GM18508 (cell line): ENCODE results near the gene AMZ2.

Experiments
- ATAC-seq: cut with Tn5 transposase; IDR thresholded peaks from one replicate; pipeline ENCODE4 v1.9.1; 2021; ENCODE audit warnings: moderate number of reproducible peaks; ENCODE audit not compliant: insufficient read depth, unreplicated experiment

The AMZ2 gene

GRCh38 chr17:68289936-68290267 lies 42.1 kb downstream of the AMZ2 start:
- ATAC-seq: no peak

- ATAC-seq: no peak
Observed at GRCh38 chr17:68290268-68290954, 42.6 kb downstream of the AMZ2 start.

GRCh38 chr17:68290955-68291835 lies 43.4 kb downstream of the AMZ2 start, which contains the start of the genes ARSG and SLC16A6:
Gene ARSG, plus strand, starts transcription at chr17:68291495. Its CDS starts 15,999 bp downstream, at chr17:68307494.
Gene SLC16A6, minus strand, starts transcription at chr17:68291127. Its CDS starts 12,807 bp downstream, at chr17:68278320.
- no peak for ATAC-seq

DNA sequence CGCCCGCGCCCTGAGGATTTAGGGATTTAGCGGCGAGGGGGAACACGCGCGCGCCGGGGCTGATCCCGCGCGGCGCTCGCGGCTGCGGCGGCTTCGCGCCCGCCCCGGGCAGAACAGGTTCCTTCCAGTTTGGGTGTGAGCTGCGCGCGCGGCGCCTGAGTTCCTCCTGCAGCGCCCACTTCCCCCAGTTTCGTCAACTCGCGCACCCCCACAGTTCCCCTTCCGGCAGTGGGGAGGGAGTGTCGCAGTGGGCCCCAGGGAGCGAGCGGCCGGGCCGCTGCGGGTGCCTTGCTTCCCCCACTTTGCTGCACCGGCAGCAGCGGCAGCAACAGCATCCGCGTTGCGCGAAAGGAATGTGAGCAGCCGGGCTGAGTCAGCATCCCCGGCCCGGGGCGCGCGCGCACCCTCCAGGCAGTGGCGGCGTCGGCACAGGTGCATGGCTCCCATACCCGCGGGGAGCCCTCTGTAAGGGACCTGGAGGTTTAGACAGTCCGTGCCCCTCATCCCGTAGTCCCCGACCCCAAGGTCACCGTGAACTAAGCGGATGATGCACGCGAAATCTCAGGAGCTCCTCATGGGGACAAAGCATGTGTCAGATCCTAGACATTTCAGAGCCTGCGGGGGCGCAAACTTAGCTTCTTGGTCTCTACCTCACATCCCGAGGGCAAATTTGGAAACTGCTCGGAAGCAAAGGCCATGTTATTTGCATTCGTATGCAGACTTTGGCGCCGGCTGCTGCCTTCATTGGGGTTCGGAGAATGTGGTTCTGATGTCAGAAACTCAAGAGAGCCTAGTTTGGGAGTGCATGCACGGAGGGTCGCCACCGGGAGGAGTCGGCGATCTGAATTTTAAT lies 44.2 kb downstream of the AMZ2 start:
- ATAC-seq: no peak

- ATAC-seq: no peak
Observed at GRCh38 chr17:68292689-68293040, 44.8 kb downstream of the AMZ2 start.

GRCh38 chr17:68293490-68294195 lies 45.8 kb downstream of the AMZ2 start:
- ATAC-seq: no peak

DNA sequence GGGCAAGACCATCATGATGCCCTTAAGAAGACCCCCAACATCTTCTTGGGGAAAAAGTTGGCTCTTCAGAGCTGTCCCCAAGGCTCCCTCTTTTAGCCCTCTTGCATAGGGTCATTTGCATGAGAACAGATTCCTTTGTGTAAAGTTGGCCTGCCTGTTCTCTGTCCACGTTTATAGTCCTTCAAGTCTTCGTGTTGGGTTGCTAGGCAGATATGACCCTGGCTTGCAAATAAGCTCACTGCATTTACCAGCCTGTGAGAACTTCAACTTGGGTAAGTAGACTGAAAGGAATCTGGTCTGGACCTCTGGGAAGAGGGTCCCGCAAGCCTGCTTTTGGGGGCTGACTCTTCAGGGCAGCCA lies 46.3 kb downstream of the AMZ2 start:
- no peak for ATAC-seq

- ATAC-seq: no peak
Observed at GRCh38 chr17:68294617-68295016, 46.8 kb downstream of the AMZ2 start.

DNA sequence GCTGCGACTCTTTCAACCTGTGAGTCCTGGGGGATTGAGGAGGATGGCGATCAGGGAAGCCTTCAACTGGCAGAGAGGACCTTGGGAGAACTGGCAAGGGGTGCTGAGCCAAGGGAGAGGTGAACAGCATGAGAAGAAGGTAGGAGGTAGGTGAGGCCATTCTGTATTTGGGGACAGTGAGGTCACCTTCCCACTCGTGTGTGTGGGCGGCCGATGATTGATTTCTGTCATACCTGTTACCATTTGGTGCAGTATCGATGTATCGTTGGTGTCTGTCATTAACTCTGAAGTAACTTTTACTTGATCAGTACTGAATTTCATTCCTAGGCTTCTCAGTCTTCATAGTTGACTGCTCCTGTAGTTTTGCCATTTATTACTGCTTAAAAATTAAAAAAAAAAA lies 47.2 kb downstream of the AMZ2 start:
- ATAC-seq: no peak

DNA sequence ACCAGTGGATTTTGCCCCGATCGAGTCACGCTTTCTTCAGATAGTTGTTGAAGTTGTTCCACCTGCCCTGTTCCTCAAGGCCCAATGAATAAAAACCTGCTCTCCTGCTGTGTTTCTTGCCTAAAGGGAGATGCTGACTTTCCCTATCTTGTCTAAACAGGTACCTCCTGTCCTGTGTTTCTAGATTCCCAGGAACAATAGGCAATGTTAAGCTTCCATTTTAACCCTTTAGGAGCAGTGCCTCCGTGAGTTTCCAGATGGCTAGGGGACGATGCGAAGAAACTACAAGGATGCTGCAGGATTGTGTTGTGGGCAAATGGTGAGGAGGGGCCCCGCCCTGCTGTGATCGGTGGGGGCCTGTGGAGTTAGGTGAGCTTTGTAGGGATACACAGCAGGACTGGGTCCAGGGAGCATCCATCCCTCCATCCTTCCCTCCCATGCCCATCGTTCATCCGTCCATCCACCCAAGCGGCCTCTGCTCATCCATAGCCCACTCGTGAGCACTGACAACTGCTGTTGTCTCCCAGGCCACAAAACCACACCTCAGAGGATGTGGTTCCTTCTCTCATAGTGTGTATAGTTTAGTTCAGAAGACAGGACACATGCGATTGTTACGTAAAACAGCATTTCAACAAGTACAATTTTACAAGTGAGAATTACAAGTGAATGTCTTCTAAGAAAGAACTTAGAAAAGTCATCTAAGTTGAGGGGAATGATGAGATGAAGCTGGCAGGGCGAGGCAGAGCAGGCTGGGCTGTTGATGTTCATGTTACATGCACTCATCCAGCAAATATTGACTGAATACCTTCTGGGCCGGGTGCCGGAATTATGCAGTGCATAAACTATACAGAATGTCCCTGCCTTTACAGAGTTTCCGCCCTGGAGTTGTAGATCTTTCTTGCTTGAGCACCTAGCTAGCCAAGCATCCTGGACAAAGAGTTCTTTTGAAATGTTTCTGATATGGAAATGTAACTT lies 48.7 kb downstream of the AMZ2 start:
- no peak for ATAC-seq

GRCh38 chr17:68297195-68297594 lies 49.4 kb downstream of the AMZ2 start:
- no peak for ATAC-seq

- no peak for ATAC-seq
Observed at GRCh38 chr17:68298601-68299000, 50.8 kb downstream of the AMZ2 start.

- no peak for ATAC-seq
Observed at GRCh38 chr17:68299817-68300216, 52.0 kb downstream of the AMZ2 start.

DNA sequence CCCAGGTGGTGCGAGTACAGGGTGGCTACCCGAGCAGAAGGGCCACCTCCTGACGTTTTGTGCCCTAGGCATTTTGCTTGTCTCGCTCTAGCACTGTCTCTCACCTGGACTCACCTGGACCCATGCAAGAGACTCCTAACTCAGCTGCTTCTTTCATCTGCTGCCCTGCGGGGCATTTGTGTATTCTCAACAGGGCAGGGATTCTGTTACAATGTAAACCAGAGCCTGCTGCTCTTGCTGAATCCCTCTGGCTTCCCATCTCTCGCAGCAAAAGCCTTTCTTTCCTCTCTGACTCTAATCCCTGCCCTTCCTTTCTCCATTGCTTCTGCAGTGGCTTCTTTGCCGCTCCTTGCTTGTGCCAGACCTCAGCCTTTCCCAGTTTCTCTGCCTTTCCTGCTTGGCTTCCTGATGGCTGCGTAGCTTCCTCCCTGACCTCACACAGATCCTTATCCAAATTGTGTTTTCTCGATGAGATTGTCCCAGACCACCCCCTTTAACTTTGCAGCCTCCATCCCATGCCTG lies 53.7 kb downstream of the AMZ2 start:
- ATAC-seq: no peak

DNA sequence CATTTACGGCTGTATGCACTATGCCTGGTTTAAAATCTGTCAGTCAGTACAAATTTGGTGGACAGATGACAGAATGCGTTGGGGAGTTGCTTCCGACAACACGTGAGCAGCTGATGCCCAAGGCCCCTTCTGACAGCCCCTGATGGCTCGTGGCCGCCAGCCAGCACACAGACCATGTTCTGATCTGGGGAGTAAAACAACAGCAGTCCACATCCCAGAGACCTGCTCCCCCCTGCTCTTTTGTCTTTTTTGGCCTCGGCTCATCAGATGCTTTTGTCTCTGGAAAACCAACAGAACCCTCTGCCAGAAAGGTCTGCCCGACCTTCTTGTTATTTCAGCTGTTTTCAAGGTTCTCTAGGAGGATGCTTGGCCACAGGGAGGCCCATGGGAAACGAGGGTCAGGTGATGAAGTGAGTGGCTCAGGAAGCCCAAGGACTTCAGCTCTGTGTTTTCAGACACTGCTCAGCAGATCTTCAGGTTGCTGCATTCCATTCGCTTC lies 54.3 kb downstream of the AMZ2 start:
- no peak for ATAC-seq

GRCh38 chr17:68302666-68303065 lies 54.8 kb downstream of the AMZ2 start:
- ATAC-seq: no peak

GRCh38 chr17:68304706-68305105 lies 56.9 kb downstream of the AMZ2 start:
- ATAC-seq: no peak

DNA sequence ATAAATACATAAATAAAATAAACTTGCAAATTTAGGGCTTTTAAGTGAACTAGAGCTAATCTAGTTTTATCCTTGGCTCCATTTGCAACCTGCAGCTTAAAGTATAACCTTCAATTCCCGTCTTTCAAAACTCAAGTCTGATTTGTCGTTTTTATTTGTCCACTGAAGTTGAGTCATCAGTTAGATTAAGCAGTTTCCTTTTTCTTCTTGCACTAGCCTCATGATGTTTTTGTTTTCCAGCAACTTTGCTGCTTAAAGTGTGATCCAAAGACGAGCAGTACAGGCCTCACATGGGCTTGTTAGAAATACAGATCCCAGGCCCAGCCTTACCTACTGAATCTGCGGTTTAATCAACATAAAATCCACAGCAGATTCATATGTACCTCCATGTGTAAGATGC lies 57.3 kb downstream of the AMZ2 start:
- no peak for ATAC-seq
